H9 (cell line): Measurements from ENCODE around the gene OPALIN. TPM values are rescaled to one million over a fixed set of nuclear protein-coding genes. Genes with fewer than 3 reads are reported as not detected.

Source experiments
- DNase-seq: peaks from one replicate; pipeline ENCODE4 v3.0.0-alpha.2; 2017
- H2AFZ ChIP-seq: one replicate; pipeline ENCODE4 v1.6.1; 2013; ENCODE audit warnings: mild to moderate bottlenecking, low read length, control low read depth, moderate library complexity
- H2AK5ac ChIP-seq: 2 replicates; pipeline ENCODE4 v1.6.1; 2013; ENCODE audit warnings: low read length, control low read depth, mixed read lengths; ENCODE audit not compliant: insufficient read length
- H2BK120ac ChIP-seq: one replicate; pipeline ENCODE4 v1.6.1; 2013; ENCODE audit warnings: low read depth, mild to moderate bottlenecking, low read length, control low read depth, inconsistent platforms; ENCODE audit not compliant: poor library complexity, severe bottlenecking
- H2BK12ac ChIP-seq: 2 replicates; pipeline ENCODE4 v1.6.1; 2013; ENCODE audit warnings: low read length, control low read depth, mixed read lengths, low read depth; ENCODE audit not compliant: insufficient read length
- H2BK15ac ChIP-seq: 2 replicates; pipeline ENCODE4 v1.6.1; 2013; ENCODE audit warnings: low read depth, low read length, control low read depth
- H2BK20ac ChIP-seq: one replicate; pipeline ENCODE4 v1.6.1; 2013; ENCODE audit warnings: low read depth, mild to moderate bottlenecking, low read length, control low read depth, inconsistent platforms; ENCODE audit not compliant: poor library complexity, severe bottlenecking
- H2BK5ac ChIP-seq: 2 replicates; pipeline ENCODE4 v1.6.1; 2013; ENCODE audit warnings: low read length, control low read depth, mixed read lengths; ENCODE audit not compliant: insufficient read length
- H3K14ac ChIP-seq: 2 replicates; pipeline ENCODE4 v1.6.1; 2013; ENCODE audit warnings: low read length, control low read depth; ENCODE audit not compliant: insufficient read depth
- H3K18ac ChIP-seq: 2 replicates; pipeline ENCODE4 v1.6.1; 2013; ENCODE audit warnings: low read depth, mild to moderate bottlenecking, mixed read lengths, low read length, control low read depth; ENCODE audit not compliant: insufficient read length
- H3K23ac ChIP-seq: 2 replicates; pipeline ENCODE4 v1.6.1; 2013; ENCODE audit warnings: low read length, control low read depth, mixed read lengths, low read depth; ENCODE audit not compliant: insufficient read length
- H3K23me2 ChIP-seq: 2 replicates; pipeline ENCODE4 v1.6.1; 2013; ENCODE audit warnings: low read depth, mild to moderate bottlenecking, mixed read lengths, low read length, control low read depth; ENCODE audit not compliant: insufficient read length, poor library complexity, severe bottlenecking
- H3K27ac ChIP-seq: 2 replicates; pipeline ENCODE4 v1.5.1; 2013; ENCODE audit warnings: low read length, control low read depth, mixed read lengths, low read depth; ENCODE audit not compliant: insufficient read length
- H3K27me3 ChIP-seq: 2 replicates; pipeline ENCODE4 v1.6.1; 2013; ENCODE audit warnings: low read length, control low read depth, inconsistent platforms; ENCODE audit not compliant: insufficient read depth
- H3K4ac ChIP-seq: 2 replicates; pipeline ENCODE4 v1.6.1; 2013; ENCODE audit warnings: low read depth, mild to moderate bottlenecking, control low read depth, inconsistent platforms, low read length, moderate library complexity
- H3K4me1 ChIP-seq: 2 replicates; pipeline ENCODE4 v1.6.1; 2013; ENCODE audit warnings: low read length, control low read depth, inconsistent platforms; ENCODE audit not compliant: insufficient read depth
- H3K4me2 ChIP-seq: 2 replicates; pipeline ENCODE4 v1.6.1; 2013; ENCODE audit warnings: low read length, control low read depth, mixed read lengths; ENCODE audit not compliant: insufficient read length, insufficient read depth
- H3K56ac ChIP-seq: 2 replicates; pipeline ENCODE4 v1.6.1; 2013; ENCODE audit warnings: low read depth, mild to moderate bottlenecking, mixed read lengths, low read length, control low read depth; ENCODE audit not compliant: insufficient read length
- H3K79me1 ChIP-seq: 2 replicates; pipeline ENCODE4 v1.6.1; 2013; ENCODE audit warnings: low read depth, mild to moderate bottlenecking, moderate library complexity, low read length, control low read depth, inconsistent platforms; ENCODE audit not compliant: insufficient read depth, poor library complexity, severe bottlenecking
- H3K79me2 ChIP-seq: 2 replicates; pipeline ENCODE4 v1.6.1; 2013; ENCODE audit warnings: low read length, control low read depth, inconsistent platforms; ENCODE audit not compliant: insufficient read depth
- H3K9ac ChIP-seq: 2 replicates; pipeline ENCODE4 v1.6.1; 2013; ENCODE audit warnings: low read length, control low read depth, mixed read lengths; ENCODE audit not compliant: insufficient read length; ENCODE audit errors: extremely low read depth
- H3K9me3 ChIP-seq: one replicate; pipeline ENCODE4 v1.6.1; 2013; ENCODE audit warnings: low read depth, low read length, inconsistent platforms; ENCODE audit not compliant: control insufficient read depth
- H3T11ph ChIP-seq: one replicate; pipeline ENCODE4 v1.6.1; 2013; ENCODE audit warnings: mild to moderate bottlenecking, low read length, control low read depth, inconsistent platforms
- H4K20me1 ChIP-seq: one replicate; pipeline ENCODE4 v1.6.1; 2013; ENCODE audit not compliant: control insufficient read depth, insufficient read length, insufficient read depth
- H4K5ac ChIP-seq: 2 replicates; pipeline ENCODE4 v1.6.1; 2013; ENCODE audit warnings: low read depth, mild to moderate bottlenecking, mixed read lengths, low read length, control low read depth; ENCODE audit not compliant: insufficient read length
- H4K8ac ChIP-seq: replicated peaks from 2 replicates; pipeline ENCODE4 v1.6.1; 2013; ENCODE audit warnings: low read length, control low read depth, mixed read lengths, low read depth; ENCODE audit not compliant: insufficient read length
- H4K91ac ChIP-seq: 2 replicates; pipeline ENCODE4 v1.6.1; 2013; ENCODE audit warnings: low read depth, mild to moderate bottlenecking, moderate library complexity, mixed read lengths, low read length, control low read depth; ENCODE audit not compliant: insufficient read length
- H3K27ac Mint-ChIP-seq, 3 experiments: 2 replicates in 2 of 3; 3 replicates in 1 of 3; pipeline ENCODE4 v1.8.0; 2020 to 2021; ENCODE audit warnings: mixed read lengths in 3 of 3, mild to moderate bottlenecking in 1 of 3, moderate library complexity in 1 of 3
- H3K27me3 Mint-ChIP-seq: 2 replicates; pipeline ENCODE4 v1.8.0; 2021; ENCODE audit warnings: low read depth, mild to moderate bottlenecking, moderate library complexity, mixed read lengths
- H3K36me3 Mint-ChIP-seq, 3 experiments: 2 replicates in 2 of 3; 3 replicates in 1 of 3; pipeline ENCODE4 v1.8.0; 2020 to 2021; ENCODE audit warnings: low read depth in 3 of 3, mixed read lengths in 3 of 3; ENCODE audit not compliant: insufficient read depth in 1 of 3
- H3K4me1 Mint-ChIP-seq, 2 experiments: 2 replicates each; pipeline ENCODE4 v1.8.0; 2020; ENCODE audit warnings: mixed read lengths in 2 of 2
- H3K4me3 Mint-ChIP-seq, 2 experiments: 2 replicates in 1 of 2; 3 replicates in 1 of 2; pipeline ENCODE4 v1.8.0; 2020 to 2021; ENCODE audit warnings: mild to moderate bottlenecking in 2 of 2, mixed read lengths in 2 of 2, moderate library complexity in 1 of 2
- H3K9me3 Mint-ChIP-seq, 2 experiments: 2 replicates in 1 of 2; 3 replicates in 1 of 2; pipeline ENCODE4 v1.8.0; 2020; ENCODE audit warnings: mild to moderate bottlenecking in 2 of 2, mixed read lengths in 2 of 2, moderate library complexity in 1 of 2
- CTCF ChIP-seq: fragments of 200-600 bp; sonication (generic); conservative IDR thresholded peaks from 3 replicates; pipeline ENCODE4 v1.8.0; 2021; ENCODE audit warnings: antibody characterized with exemption, mild to moderate bottlenecking
- WGBS: extraction: QIAGEN DNeasy Blood & Tissue Kit; methylation state at CpG from one replicate; pipeline ENCODE4 v1.1.7; 2013; ENCODE audit warnings: missing lambda C conversion rate, low lambda C conversion rate, mixed read lengths; ENCODE audit not compliant: insufficient read length; ENCODE audit errors: extremely low coverage; 5-methylcytosine and 5-hydroxymethylcytosine counted together
- total RNA-seq: library from RNA; stranded (reverse); gene quantifications from 2 replicates; pipeline ENCODE4 v1.2.1, GENCODE V29; 2021

The OPALIN gene
- total RNA-seq, 1 experiment from 2014 or later: not detected

GRCh38 chr10:96325719-96326373 lies 33.0 kb downstream of the OPALIN start:
- no peak overlapping the region for H3K14ac ChIP-seq
- H3K9ac ChIP-seq: no peak overlapping the region
- no peak overlapping the region for H3K27ac Mint-ChIP-seq
- H3K23me2 ChIP-seq: no peaks in the 10 kb centered on the region
- H4K20me1 ChIP-seq: no peaks in the 10 kb centered on the region
- H2BK5ac ChIP-seq: no peak overlapping the region
- H2BK12ac ChIP-seq: no peak overlapping the region
- H3K4me2 ChIP-seq: no peak overlapping the region
- no peak for TF ChIP-seq CTCF
- no peak overlapping the region for H3K18ac ChIP-seq
- no peaks in the 10 kb centered on the region for H3K27me3 ChIP-seq
- H2AK5ac ChIP-seq: no peak overlapping the region
- H2BK120ac ChIP-seq: no peak overlapping the region
- no peaks in the 10 kb centered on the region for H3K4me1 ChIP-seq
- H4K91ac ChIP-seq: no peak overlapping the region
- no peak for DNase-seq
- no peak overlapping the region for H3K27ac ChIP-seq
- no peak overlapping the region for H3K4me3 Mint-ChIP-seq
- H3K9me3 Mint-ChIP-seq: no peaks in the 10 kb centered on the region
- no peak overlapping the region for H2BK20ac ChIP-seq
- no peaks in the 10 kb centered on the region; the same call in none of the 2 replicates for H3K27me3 Mint-ChIP-seq
- H3K4ac ChIP-seq: no peak overlapping the region
- no peaks in the 10 kb centered on the region for H3K79me1 ChIP-seq
- H3K36me3 Mint-ChIP-seq: no peaks in the 10 kb centered on the region
- no peak overlapping the region for H2AFZ ChIP-seq
- H3K23ac ChIP-seq: no peak overlapping the region
- H2BK15ac ChIP-seq: no peak overlapping the region
- no peaks in the 10 kb centered on the region for H3K9me3 ChIP-seq
- no peak overlapping the region for H3T11ph ChIP-seq
- WGBS: no CpG with 5 or more reads among the region's 4 CpGs
- no peak overlapping the region for H4K5ac ChIP-seq
- no peaks in the 10 kb centered on the region for H3K79me2 ChIP-seq
- no peak overlapping the region for H3K56ac ChIP-seq
- H4K8ac ChIP-seq: no peak overlapping the region
- H3K4me1 Mint-ChIP-seq: peaks cover 2 to 4% of the 10 kb centered on the region in 2 experiments; a peak in 2 of 4 replicates
